Measurements from ENCODE around the gene PIGM.
A peak's percentile ranks its signal among the peaks of the same experiment; 100 is the strongest.

The PIGM gene

DNA sequence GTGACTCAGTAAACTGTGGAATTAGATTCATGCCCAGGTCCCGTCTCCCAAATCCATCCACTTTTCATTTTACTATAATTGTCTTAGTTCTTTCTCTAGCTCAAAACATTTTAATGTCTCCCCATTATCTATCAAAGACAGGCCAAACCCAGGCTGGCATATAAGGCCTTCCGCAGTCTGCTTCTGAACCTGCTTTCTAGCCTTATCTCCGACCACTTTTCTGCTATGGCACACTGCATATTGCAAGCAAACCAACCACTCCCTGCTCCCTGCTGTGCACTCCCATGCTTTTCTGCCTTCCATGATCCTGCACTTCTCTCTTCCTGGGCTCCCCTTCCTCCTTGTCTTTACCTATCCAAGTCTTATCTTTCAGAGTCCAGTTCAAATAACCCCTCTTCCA is 17.3 kb upstream of the PIGM start:
- DNase-seq (ENCODE audit: low read depth): no peak
- TF ChIP-seq, protein P1, sequence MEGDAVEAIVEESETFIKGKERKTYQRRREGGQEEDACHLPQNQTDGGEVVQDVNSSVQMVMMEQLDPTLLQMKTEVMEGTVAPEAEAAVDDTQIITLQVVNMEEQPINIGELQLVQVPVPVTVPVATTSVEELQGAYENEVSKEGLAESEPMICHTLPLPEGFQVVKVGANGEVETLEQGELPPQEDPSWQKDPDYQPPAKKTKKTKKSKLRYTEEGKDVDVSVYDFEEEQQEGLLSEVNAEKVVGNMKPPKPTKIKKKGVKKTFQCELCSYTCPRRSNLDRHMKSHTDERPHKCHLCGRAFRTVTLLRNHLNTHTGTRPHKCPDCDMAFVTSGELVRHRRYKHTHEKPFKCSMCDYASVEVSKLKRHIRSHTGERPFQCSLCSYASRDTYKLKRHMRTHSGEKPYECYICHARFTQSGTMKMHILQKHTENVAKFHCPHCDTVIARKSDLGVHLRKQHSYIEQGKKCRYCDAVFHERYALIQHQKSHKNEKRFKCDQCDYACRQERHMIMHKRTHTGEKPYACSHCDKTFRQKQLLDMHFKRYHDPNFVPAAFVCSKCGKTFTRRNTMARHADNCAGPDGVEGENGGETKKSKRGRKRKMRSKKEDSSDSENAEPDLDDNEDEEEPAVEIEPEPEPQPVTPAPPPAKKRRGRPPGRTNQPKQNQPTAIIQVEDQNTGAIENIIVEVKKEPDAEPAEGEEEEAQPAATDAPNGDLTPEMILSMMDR (IDR thresholded peaks at IDR 0.05; ENCODE audit: control insufficient read depth, extremely low read depth, insufficient read depth): no peak
- no peak overlapping the region for H3K4me3 ChIP-seq (ENCODE audit: low read depth, low read length)

GRCh38 chr1:160048335-160048734 is 16.5 kb upstream of the PIGM start:
- no peak overlapping the region for H3K4me3 ChIP-seq (ENCODE audit: low read depth, low read length)
- TF ChIP-seq, protein P1 (IDR thresholded peaks at IDR 0.05; ENCODE audit: control insufficient read depth, extremely low read depth, insufficient read depth): no peak
- no peak for DNase-seq (ENCODE audit: low read depth)

- DNase-seq (ENCODE audit: low read depth): no peak
- H3K4me3 ChIP-seq (ENCODE audit: low read depth, low read length): no peak overlapping the region
- TF ChIP-seq, protein P1 (IDR thresholded peaks at IDR 0.05; ENCODE audit: control insufficient read depth, extremely low read depth, insufficient read depth): no peak
Measured at GRCh38 chr1:160047111-160047991, 15.6 kb upstream of the PIGM start.

GRCh38 chr1:160046494-160047110 is 14.8 kb upstream of the PIGM start:
- TF ChIP-seq, protein P1 (IDR thresholded peaks at IDR 0.05; ENCODE audit: control insufficient read depth, extremely low read depth, insufficient read depth): peak; percentile 45
- no peak for DNase-seq (ENCODE audit: low read depth)
- no peak overlapping the region for H3K4me3 ChIP-seq (ENCODE audit: low read depth, low read length)

DNA sequence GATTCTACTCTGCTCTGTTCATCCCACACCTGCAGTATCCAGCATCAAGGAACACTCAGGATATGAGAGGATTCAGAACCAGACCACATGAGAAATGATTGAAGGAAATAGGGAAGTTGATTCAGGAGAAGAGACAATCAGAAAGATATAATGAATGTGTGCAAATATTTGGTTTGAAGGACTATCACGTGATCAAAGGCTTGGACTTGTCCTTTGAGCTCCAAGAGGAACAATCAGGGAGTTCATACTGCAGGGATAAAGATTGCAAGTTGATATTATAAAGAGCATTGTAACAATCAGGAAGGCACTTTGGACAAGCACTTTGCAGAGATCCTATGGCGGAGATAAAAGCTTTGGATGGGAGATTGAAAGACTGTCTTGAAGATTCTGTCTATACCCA is 13.9 kb upstream of the PIGM start:
- TF ChIP-seq, protein P1 (IDR thresholded peaks at IDR 0.05; ENCODE audit: control insufficient read depth, extremely low read depth, insufficient read depth): no peak
- no peak for DNase-seq (ENCODE audit: low read depth)

GRCh38 chr1:160043543-160043942 is 11.8 kb upstream of the PIGM start:
- TF ChIP-seq, protein P1 (IDR thresholded peaks at IDR 0.05; ENCODE audit: control insufficient read depth, extremely low read depth, insufficient read depth): no peak
- no peak for DNase-seq (ENCODE audit: low read depth)
- no peak overlapping the region for H3K4me3 ChIP-seq (ENCODE audit: low read depth, low read length)

More for the DNA sequence above, 13.9 kb upstream of the PIGM start:
- H3K4me3 ChIP-seq (ENCODE audit: low read depth, low read length): no peak overlapping the region
